H1 (cell line): Measurements from ENCODE around the gene SLC17A3. TPM values are rescaled to one million over a fixed set of nuclear protein-coding genes. Genes with fewer than 3 reads are reported as not detected.

Source experiments
- GABPA ChIP-seq: IDR thresholded peaks from 2 replicates; pipeline ENCODE4 v1.6.1; 2011; ENCODE audit warnings: mild to moderate bottlenecking, low read length, moderate library complexity, borderline replicate concordance; ENCODE audit not compliant: insufficient read depth
- HDAC6 ChIP-seq: IDR thresholded peaks from one replicate; pipeline ENCODE4 v1.7.1; 2012; ENCODE audit warnings: low read depth, mild to moderate bottlenecking, inconsistent platforms, low read length, moderate library complexity
- JUN ChIP-seq: IDR thresholded peaks from 2 replicates; pipeline ENCODE4 v1.6.1; 2011; ENCODE audit warnings: low read depth, mild to moderate bottlenecking, improper control_type of control experiment, low read length
- KDM1A ChIP-seq: fragments of 200-600, 300-600 bp; sonication (generic); IDR thresholded peaks from 2 replicates; pipeline ENCODE4 v1.7.1; 2016; ENCODE audit warnings: mild to moderate bottlenecking, low read length, borderline replicate concordance
- MAX ChIP-seq: IDR thresholded peaks from 2 replicates; pipeline ENCODE4 v1.6.1; 2012; ENCODE audit warnings: inconsistent platforms
- POLR2A ChIP-seq, 2 experiments: IDR thresholded peaks; 1 replicate in 1 of 2; 2 replicates in 1 of 2; pipeline ENCODE4 v1.6.1; 2011; ENCODE audit warnings: low read depth in 2 of 2, low read length in 2 of 2, mild to moderate bottlenecking in 2 of 2; ENCODE audit errors: control extremely low read depth in 1 of 2
- POU5F1 ChIP-seq: IDR thresholded peaks from 2 replicates; pipeline ENCODE4 v1.6.1; 2011; ENCODE audit warnings: low read depth, mild to moderate bottlenecking, low read length, moderate library complexity
- RNF2 ChIP-seq: fragments of 200-900, 300-1000 bp; sonication (generic); IDR thresholded peaks from 2 replicates; pipeline ENCODE4 v1.7.1; 2016; ENCODE audit warnings: borderline replicate concordance, low read depth, mild to moderate bottlenecking, antibody characterized with exemption, low read length; ENCODE audit not compliant: poor library complexity, severe bottlenecking; ENCODE audit errors: missing control alignments
- RXRA ChIP-seq: IDR thresholded peaks from 2 replicates; pipeline ENCODE4 v1.6.1; 2011; ENCODE audit warnings: low read depth, mild to moderate bottlenecking, low read length, moderate library complexity; ENCODE audit not compliant: insufficient read depth
- SIRT6 ChIP-seq: IDR thresholded peaks from one replicate; pipeline ENCODE4 v1.7.1; 2012; ENCODE audit warnings: low read length, inconsistent platforms
- TBP ChIP-seq: IDR thresholded peaks from 2 replicates; pipeline ENCODE4 v1.6.1; 2011; ENCODE audit warnings: low read depth, low read length, improper control_type of control experiment
- USF2 ChIP-seq: IDR thresholded peaks from 2 replicates; pipeline ENCODE4 v1.6.1; 2011; ENCODE audit warnings: low read length, improper control_type of control experiment
- polyA plus RNA-seq, 7 experiments: library from polyadenylated mRNA; depleted of rRNA in 3 of 7; stranded (reverse) in 5 of 7; unstranded in 2 of 7; fragments of >200 nt in 5 of 7; fragments of 200-250 nt in 2 of 7; gene quantifications; 1 replicate in 5 of 7; 2 replicates in 1 of 7; 4 replicates in 1 of 7; pipeline versions ENCODE4 v1.2.1 to v1.2.3, GENCODE V29; 2011 to 2013; ENCODE audit warnings: missing spikeins in 2 of 7, mixed read lengths in 2 of 7
- total RNA-seq: library from RNA; stranded (reverse); fragmentation: NEBNext Ultra II Directional; extraction: Animal tissue kit (Norgen Biotek cat#: 25700); gene quantifications from 2 replicates; pipeline ENCODE4 v1.2.1, GENCODE V29; 2021

SLC17A3 gene
- total and polyA plus RNA-seq, 2 of the 8 experiments (the other 6 are each of a cell fraction or from before 2014, with no cell fraction given), result not detected

- TF ChIP-seq USF2 (no peak), TBP (no peak), HDAC6 (no peak), KDM1A (no peak), GABPA (no peak), SIRT6 (no peak), POLR2A (IDR thresholded peaks at IDR 0.05; ENCODE audit: control extremely low read depth in 1 of 2, low read depth in 2 of 2, low read length in 2 of 2) (no peak), MAX (no peak), POU5F1 (no peak), RXRA (no peak), JUN (no peak), RNF2 (no peak)
Observed at GRCh38 chr6:25899580-25900408, 25.8 kb upstream of the SLC17A3 start (continued).
